Femur (tissue), 1 donor: ENCODE measurements around the gene ITPRIPL2.
A peak's percentile ranks its signal among the peaks of the same experiment; 100 is the strongest.

Source experiments
- DNase-seq: peaks from one replicate; pipeline ENCODE4 v3.0.0-alpha.2; 2017

ITPRIPL2 gene

DNA sequence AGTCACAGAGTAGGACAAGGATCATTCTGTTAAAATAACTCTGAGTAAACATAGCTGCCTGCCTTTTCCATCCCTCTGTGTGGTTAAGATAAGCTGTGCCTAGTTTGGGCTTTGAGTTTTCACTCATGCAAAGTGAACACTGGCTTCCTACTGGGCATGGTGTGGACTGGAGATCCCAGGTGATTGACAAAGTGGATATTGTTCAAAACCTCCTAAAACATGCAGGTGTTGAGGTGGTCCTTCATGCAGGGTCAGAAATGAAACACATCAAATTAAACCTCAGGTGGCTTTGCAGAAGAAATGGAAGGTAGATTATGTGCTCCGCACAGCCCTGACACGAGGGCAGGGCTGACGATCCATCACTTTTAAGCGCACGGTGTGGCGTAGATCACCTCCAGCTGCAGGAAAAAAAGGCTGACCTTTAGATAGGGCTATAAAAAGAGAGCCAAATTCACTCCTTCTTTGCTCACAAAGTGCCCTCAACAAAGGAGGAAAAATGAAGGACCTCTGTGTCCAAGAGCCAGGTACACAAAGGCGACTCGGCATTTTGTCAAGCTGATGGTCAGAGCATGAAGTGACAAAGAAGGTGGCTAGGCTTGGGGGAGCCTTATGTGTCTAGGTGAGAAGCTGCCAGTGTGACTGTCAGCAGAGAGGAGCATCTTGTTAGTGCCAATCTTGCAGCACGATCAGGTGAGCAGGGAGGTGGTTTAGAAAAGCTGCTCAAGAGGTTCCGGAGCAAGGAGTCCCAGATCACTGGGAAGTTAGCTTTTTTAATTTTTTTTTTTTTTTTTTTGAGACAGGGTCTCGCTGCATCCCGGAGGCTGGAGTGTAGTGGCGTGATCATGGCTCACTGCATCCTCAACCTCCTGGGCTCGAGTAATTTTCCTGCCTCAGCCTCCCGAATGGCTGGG lies 19.9 kb upstream of the ITPRIPL2 start:
- no peak for DNase-seq

DNA sequence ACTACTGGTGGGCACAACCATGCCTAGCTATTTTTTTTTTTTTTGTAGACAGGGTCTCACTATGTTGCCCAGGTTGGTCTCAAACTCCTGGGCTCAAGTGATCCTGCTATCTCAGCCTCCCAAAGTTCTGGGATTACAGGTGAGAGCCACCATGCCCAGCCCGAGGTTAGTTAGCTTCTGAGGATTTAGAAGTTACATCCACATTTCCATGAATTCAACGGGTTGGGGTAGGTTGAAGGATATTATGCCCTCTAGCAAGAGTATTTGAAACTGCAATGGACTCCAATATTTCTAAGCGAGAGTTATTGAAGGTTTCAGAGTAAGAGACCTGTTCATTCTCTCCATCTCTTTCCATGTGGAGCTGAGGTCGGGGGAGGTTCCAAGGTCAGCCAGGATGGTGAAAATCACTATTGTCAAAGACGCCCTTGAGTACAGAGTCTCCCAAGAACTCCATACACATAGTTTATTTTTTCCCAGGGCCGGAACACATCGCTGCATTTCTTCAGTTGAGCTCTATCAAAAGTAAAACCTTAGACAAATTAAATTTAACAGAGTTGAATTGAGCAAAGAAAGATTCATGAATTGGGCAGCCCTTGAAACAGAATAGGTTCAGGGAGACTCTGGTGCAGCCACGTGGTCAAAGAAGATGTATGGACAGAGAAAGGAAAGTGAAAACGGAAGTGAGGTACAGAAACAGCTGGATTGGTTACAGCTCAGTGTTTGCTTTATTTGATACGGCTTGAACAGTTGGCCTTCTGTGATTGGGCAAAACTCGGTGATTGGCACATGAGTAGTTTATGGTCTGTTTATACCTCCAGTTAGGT lies 19.0 kb upstream of the ITPRIPL2 start:
- DNase-seq: no peak

DNA sequence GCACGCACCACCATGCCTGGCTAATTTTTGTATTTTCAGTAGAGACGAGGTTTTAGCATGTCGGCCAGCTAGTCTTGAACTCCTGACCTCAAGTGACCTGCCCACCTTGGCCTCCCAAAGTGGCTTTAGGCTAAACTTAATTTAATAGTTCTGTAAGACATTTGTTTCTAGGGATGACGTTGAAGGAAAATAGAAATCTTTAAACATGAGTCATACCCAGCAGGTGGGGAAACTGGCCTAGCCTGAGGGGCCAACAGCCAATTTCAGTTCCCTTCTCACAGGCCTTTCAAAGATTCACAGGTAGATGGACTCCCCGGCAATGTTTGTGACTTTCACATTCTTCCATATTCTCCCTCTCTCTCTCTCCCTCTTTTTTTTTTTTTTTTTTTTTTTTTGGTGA lies 18.1 kb upstream of the ITPRIPL2 start:
- no peak for DNase-seq

- DNase-seq: no peak
Measured at GRCh38 chr16:19098173-19098572, 15.6 kb upstream of the ITPRIPL2 start.

DNA sequence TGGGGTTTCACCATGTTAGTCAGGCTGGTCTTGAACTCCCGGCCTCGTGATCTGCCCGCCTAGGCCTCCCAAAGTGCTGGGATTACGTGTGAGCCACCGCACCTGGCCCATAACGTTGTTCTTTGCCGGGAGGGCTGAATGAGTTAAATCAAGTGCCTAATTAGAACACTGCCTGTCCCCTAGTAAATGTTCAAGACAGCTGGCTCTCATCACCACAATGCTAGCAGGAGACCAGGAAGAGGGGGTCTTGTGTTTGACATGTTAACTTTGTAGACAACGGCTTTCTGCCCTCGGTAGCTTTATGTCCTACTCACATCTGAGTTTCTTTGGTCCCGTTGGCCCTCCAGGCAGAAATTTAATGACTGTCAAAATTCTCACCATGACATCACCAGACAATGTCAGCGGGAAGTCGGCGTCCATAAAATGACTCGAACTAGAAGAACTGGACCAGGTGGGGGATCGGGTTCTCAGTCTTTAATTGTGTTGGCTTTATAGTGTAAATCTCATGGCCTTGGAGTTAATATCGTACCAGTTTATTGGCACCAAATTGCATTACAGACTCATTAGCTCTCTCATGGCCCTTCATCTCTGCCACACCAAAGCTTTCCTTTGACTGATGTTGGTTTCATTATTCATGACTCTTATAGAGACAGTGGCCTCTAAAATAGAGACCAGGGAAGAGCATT lies 11.4 kb upstream of the ITPRIPL2 start:
- no peak for DNase-seq

DNA sequence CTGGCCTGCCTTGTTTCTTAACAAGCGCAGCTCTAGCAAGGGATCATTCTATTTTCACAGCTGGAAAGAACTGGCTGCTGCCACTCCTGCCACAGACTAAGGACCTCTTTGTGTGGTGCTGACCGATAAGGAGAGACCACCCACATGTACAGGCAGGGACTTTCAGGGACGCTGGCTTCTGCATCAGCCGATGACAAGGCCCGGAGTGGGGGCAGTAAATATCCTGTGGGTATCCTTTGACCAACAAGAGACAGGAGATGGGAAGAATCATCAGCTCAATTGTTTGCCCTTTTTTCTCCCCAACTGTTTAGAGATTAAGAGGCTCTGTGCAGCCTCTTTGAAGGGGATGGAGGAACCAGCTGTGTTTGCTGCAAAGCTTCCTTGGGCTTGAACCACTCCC lies 9.2 kb upstream of the ITPRIPL2 start:
- DNase-seq: no peak

- DNase-seq: no peak
Measured at GRCh38 chr16:19105131-19105530, 8.6 kb upstream of the ITPRIPL2 start.

DNA sequence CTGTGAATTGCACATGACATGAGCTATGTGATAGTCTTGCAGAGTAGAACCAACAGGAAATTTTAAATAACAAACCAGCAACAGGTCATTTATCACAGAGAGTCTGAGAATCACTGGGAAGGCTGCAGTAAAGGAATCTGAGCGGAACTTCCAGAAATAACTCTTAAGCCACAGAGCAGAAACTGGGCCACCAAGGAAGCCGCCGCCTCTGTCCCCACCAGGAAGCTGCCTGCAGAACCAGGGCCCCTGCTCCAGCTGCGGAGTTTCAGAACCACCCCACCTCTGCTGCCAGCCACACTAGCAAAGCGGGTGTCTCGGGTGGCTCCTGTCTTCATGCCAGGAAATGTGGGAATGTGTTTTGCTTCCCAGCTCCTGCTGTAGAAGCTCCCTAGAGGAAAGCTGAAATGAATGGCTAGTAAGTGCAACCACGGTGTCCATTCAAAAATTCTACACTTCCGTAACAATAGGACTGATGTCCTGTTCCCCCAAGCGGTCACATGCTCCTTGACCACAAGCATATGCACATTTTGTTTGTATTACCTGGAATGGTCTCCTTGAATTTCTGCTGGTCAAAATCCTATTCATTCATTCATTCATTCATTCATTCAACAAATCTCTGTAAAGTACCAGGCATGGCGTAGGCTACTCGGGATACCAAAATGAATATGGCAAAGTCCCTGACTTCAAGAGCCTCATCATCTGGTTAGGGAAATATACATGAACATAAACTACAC lies 7.7 kb upstream of the ITPRIPL2 start:
- no peak for DNase-seq

GRCh38 chr16:19106625-19107020 lies 7.1 kb upstream of the ITPRIPL2 start:
- no peak for DNase-seq

DNA sequence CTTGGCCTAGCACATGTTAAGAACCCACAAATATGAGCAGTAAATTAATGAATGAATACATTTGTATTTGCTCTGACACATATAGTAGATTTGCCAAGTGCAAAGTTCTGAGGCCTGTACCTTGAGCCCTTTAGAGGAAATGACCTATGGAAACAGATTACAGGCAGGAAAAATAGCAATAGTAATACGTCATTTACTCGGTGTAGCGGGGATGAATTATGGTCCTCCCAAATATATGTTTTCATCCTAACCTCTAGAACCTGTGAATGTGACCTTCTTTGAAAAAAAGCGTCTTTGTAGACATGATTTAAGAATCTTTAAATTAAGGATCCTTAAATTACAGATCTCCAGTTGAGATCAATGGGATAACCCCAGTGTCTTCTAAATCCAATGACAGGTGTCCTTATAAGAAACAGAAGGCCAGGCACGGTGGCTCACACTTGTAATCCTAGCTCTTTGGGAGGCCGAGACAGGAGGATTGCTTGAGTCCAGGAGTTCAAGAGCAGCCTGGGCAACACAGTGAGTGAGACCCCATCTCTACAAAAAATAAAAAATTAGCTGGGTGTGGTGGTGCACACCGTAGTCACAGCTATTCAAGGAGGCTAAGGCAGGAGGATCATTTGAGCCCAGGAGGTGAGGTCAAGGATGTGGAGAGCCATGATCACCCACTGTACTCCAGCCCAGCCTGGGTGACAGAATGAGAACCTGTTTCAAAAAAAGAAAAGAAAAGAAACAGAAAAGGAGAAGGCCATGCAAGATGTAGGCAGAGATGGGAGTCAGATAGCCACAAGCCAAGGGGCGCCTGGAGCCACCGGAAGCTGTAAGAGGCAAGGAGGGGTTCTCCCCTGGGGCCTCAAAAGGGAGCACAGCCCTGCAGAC lies 5.1 kb upstream of the ITPRIPL2 start:
- DNase-seq: no peak

GRCh38 chr16:19109288-19109664 lies 4.5 kb upstream of the ITPRIPL2 start:
- no peak for DNase-seq

GRCh38 chr16:19110537-19111360 lies 3.0 kb upstream of the ITPRIPL2 start:
- no peak for DNase-seq

- DNase-seq: no peak
Measured at GRCh38 chr16:19112099-19112407, 1.7 kb upstream of the ITPRIPL2 start.

DNA sequence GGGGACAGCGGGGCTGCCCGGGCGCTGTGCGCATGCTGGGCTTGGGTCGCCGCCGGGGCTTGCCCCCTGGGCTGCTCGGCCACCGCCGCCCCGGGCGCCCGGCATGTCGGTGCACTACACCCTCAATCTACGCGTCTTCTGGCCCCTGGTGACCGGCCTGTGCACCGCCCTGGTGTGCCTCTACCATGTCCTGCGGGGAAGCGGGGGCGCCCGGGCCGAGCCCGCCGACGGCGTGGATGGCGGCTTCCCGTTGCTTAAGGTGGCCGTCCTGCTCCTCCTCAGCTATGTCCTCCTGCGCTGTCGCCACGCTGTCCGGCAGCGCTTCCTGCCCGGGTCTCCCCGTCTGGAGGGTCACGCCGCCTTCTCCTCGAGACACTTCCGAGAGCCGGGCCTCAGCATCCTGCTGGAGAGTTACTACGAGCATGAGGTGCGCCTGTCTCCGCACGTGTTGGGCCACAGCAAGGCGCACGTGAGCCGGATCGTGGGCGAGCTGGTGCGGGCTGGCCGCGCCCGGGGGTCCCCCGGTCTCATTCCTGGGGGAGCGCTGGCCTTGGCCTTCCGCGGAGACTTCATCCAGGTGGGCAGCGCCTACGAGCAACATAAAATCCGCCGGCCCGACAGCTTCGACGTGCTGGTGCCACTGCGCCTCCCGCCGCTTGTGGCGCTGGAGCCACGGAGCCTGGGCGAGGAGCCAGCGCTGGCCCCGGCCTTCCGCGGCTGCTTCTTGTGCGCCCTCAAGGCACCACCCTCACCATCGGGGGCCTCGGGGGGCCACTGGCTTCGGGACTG lies 789 bp downstream of the ITPRIPL2 start:
- DNase-seq: peak; percentile 75

DNA sequence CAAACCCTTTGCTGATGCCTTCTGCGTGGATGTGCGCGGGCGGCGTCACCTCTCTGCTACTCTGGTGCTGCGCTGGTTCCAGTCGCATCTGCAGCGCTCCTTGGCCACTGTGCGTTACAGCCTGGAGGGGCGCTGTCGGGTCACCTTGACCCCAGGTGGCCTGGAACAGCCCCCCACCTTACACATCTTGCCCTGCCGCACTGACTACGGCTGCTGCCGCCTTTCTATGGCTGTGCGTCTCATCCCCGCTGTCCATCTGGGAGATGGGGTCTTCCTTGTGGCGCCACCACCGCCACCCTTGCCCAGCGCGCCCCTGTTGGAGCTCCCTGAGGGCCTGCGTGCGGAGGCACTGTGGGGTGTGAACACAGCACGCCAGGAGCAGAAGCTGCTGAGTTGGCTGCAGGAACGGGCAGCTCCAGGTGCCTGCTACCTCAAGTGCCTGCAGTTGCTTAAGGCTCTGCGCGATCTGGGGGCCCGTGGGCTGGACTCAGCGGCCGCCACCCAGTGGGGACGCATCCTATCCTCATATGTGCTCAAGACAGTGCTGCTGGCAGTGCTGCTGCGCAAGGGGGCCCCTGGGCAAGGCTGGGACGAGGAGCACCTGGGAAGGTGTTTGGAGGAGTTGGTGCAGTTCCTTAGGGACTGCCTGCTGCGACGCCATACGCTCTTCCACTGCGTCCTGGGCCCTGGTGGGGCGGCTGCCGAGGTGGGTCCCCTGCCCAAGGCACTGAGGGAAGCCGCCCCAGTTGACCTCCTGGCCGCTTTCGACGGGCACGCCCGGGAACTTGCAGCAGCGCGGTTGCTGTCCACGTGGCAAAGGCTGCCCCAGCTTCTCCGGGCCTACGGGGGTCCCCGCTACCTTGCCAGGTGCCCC lies 1.6 kb downstream of the ITPRIPL2 start:
- no peak for DNase-seq

DNA sequence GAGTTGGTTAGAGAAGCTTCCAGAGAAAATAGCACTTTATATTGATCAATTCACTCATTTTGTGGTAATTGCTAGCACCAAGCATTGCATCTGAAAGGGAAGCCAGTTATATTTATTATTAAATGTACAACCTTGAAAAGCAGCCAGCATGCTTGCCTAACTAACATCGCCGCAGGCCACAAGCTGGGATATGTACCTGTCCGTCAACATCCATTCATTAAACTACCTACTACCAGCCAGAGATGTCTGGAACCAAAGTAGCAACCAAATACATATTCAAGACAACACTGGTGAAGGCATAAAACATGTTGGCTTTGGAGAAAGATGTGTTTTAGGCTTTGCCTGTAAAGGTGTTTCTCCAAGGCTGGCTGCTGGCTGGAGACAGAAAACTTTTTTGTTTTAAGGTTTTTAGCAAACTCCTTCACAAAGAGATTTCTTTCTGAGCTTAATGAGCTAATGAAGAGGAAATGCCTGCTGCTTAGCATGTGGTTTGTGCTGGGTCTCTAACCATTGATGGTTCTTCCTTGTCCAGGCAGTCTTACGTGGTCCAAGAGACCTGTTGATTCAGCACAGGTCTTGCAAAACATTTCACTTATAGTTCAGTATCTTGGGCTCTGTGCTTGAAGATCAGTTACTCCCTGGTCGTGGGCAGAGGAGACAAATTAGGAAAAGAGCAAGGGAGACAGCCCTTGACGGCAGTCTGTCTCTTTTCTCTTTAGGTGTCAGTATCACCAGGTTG lies 3.1 kb downstream of the ITPRIPL2 start:
- DNase-seq: no peak

- DNase-seq: peak; percentile 74
Measured at GRCh38 chr16:19118938-19119431, 5.2 kb downstream of the ITPRIPL2 start.

DNA sequence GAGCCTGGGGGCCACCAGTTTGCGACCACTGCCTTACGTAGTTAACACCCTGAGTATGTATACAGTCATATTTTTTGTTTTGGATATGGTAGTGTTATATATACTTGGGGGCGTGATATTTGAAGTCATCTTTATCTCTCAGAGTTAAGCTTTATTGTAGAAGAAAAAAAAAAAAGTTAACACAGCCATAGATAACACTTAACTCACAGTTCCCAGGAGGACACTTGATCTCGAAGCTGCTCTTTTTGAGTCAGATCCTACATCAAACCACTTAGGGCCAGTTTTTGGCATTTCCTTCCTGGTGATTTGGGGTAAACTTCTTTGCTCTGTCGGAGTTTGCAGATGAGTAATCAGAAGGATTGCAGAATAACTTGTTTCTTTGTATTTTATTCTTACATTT lies 5.8 kb downstream of the ITPRIPL2 start:
- no peak for DNase-seq
